ENCODE data around the gene OSBPL8. TPM values are rescaled to one million over a fixed set of nuclear protein-coding genes. Genes with fewer than 3 reads are reported as not detected.

The OSBPL8 gene
- total RNA-seq, 2 experiments from 2014 or later, result 119 to 130 TPM

GRCh38 chr12:76310110-76310509, 249.5 kb downstream of the OSBPL8 start:
- no peak for DNase-seq
- no peak overlapping the region for H3K4me3 Mint-ChIP-seq
- ChIA-PET POLR2A (no interaction called here), CTCF (interaction anchor here (1.1 kb wide), 1 partner anchor 312 kb away, joined by 3 read pairs; no protein-coding TSS in a partner anchor)
- peaks cover 4% of the 10 kb centered on the region for H3K27me3 Mint-ChIP-seq
- H3K36me3 Mint-ChIP-seq (ENCODE audit: low read depth), result no peaks in the 10 kb centered on the region
- H3K27ac Mint-ChIP-seq, result no peak overlapping the region
- H3K4me1 Mint-ChIP-seq, result no peaks in the 10 kb centered on the region
- H3K9me3 Mint-ChIP-seq, result no peaks in the 10 kb centered on the region

GRCh38 chr12:76308866-76309265, 250.7 kb downstream of the OSBPL8 start:
- Mint-ChIP-seq H3K4me3 (no peak overlapping the region), H3K27ac (no peak overlapping the region), H3K36me3 (ENCODE audit: low read depth) (no peaks in the 10 kb centered on the region), H3K27me3 (peaks cover 4% of the 10 kb centered on the region), H3K4me1 (peaks cover 2% of the 10 kb centered on the region), H3K9me3 (no peaks in the 10 kb centered on the region)
- ChIA-PET CTCF (no interaction called here), POLR2A (no interaction called here)
- DNase-seq, result no peak

DNA sequence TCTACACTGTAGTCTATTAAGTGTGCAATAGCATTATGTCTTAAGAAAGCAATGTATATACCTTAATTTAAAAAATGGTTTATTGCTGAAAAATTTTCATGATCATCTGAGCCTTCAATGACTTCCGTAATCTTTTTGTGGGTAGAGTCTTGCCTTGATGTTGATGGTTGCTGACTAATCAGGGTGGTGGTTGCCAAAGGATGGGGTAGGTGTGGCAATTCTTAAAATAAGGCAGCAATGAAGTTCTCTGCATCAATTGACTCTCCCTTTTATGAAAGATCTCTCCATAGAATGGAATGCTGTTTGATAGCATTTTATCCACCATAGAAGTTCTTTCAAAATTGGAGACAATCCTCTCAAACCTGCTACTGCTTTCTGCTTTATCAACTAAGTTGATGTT, 252.5 kb downstream of the OSBPL8 start:
- H3K4me3 Mint-ChIP-seq, result no peak overlapping the region
- H3K36me3 Mint-ChIP-seq (ENCODE audit: low read depth), result no peaks in the 10 kb centered on the region
- H3K9me3 Mint-ChIP-seq, result no peaks in the 10 kb centered on the region
- H3K4me1 Mint-ChIP-seq, result peaks cover 2% of the 10 kb centered on the region
- CTCF ChIA-PET, result no interaction called here
- POLR2A ChIA-PET, result no interaction called here
- no peak overlapping the region for H3K27ac Mint-ChIP-seq
- peaks cover 4% of the 10 kb centered on the region for H3K27me3 Mint-ChIP-seq
- no peak for DNase-seq

DNA sequence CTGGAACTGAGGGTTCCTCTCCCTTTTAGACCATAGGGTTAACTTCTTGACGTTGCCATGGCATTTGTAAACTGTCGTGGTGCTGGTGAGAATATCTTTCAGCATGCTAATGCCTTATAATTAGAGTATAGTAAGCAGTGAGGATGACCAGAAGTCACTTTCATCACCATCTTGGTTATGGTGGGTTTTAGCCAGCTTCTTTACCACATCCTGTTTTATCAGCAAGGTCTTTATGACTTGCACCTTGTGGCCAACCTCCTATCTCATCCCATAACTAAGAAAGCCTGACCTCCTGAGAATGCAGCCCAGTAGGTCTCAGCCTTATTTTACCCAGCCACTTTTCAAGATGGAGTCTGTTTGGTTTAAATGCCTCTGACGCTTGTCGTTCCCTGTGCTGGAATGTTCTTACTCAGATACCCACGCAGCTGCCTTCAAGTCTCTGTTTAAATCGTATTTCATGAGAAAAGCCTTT, 255.5 kb downstream of the OSBPL8 start:
- no peaks in the 10 kb centered on the region for H3K36me3 Mint-ChIP-seq (ENCODE audit: low read depth)
- peaks cover 2% of the 10 kb centered on the region for H3K4me1 Mint-ChIP-seq
- no peaks in the 10 kb centered on the region for H3K9me3 Mint-ChIP-seq
- ChIA-PET POLR2A (no interaction called here), CTCF (no interaction called here)
- no peak overlapping the region for H3K4me3 Mint-ChIP-seq
- no peak for DNase-seq
- peaks cover 4% of the 10 kb centered on the region for H3K27me3 Mint-ChIP-seq
- no peak overlapping the region for H3K27ac Mint-ChIP-seq

DNA sequence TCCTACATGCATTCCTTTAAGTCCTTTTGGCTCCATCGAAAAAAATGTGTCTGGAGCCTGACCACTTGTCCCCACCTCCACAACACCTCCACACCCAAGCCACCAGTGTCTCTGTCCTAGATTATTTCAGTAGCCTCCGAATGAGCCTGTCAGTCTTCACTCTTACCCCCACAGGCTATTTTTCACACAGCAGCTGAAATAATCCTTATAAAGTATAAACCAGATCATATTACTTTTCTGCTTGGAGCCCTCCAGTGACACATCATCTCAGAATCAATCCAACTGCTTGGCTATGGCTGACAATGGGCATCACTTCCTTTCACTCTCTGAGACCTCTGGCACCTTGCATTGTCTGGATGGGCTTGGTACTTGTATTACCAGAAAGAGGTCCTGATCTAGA, 256.2 kb downstream of the OSBPL8 start:
- H3K4me3 Mint-ChIP-seq, result no peak overlapping the region
- peaks cover 2% of the 10 kb centered on the region for H3K4me1 Mint-ChIP-seq
- H3K36me3 Mint-ChIP-seq (ENCODE audit: low read depth), result no peaks in the 10 kb centered on the region
- H3K27me3 Mint-ChIP-seq, result peaks cover 4% of the 10 kb centered on the region
- H3K27ac Mint-ChIP-seq, result no peak overlapping the region
- no peaks in the 10 kb centered on the region for H3K9me3 Mint-ChIP-seq
- no peak for DNase-seq
- CTCF ChIA-PET, result interaction anchor here (0.5 kb wide), 1 partner anchor 137 kb away, joined by 3 read pairs; no protein-coding TSS in a partner anchor
- POLR2A ChIA-PET, result no interaction called here

Other genes with a start within 250 kb of the OSBPL8 start
- 1 to 10 TPM; 4.5 to 5.1 TPM for gene BBS10, start 211.4 kb downstream of the OSBPL8 start, total RNA-seq
- gene ZDHHC17, start 204.3 kb upstream of the OSBPL8 start, total RNA-seq, result 10 to 100 TPM; 27.6 to 33.4 TPM